Mesendoderm (in vitro differentiated cells): ENCODE data around the gene ZSWIM8.

Experiments
- DNase-seq: peaks from one replicate; pipeline ENCODE4 v3.0.0; 2013
- H2AK5ac ChIP-seq: 2 replicates; pipeline ENCODE4 v1.6.1; 2013; ENCODE audit warnings: low read length, inconsistent platforms
- H2BK120ac ChIP-seq: 2 replicates; pipeline ENCODE4 v1.6.1; 2013; ENCODE audit warnings: low read depth, mild to moderate bottlenecking, low read length, moderate library complexity, mixed read lengths
- H2BK15ac ChIP-seq: replicated peaks from 2 replicates; pipeline ENCODE4 v1.6.1; 2013; ENCODE audit warnings: low read depth, mild to moderate bottlenecking, moderate library complexity
- H2BK5ac ChIP-seq: 2 replicates; pipeline ENCODE4 v1.6.1; 2013; ENCODE audit warnings: low read length, inconsistent platforms
- H3K18ac ChIP-seq: 2 replicates; pipeline ENCODE4 v1.6.1; 2013; ENCODE audit warnings: mild to moderate bottlenecking, low read length, mixed read lengths
- H3K23ac ChIP-seq: one replicate; pipeline ENCODE4 v1.6.1; 2013; ENCODE audit warnings: low read length
- H3K27ac ChIP-seq: 2 replicates; pipeline ENCODE4 v1.5.1; 2013; ENCODE audit warnings: low read depth, mild to moderate bottlenecking, inconsistent platforms, low read length, moderate library complexity
- H3K27me3 ChIP-seq: 2 replicates; pipeline ENCODE4 v1.6.1; 2013; ENCODE audit warnings: low read length, control low read depth, mild to moderate bottlenecking, inconsistent platforms; ENCODE audit not compliant: insufficient read depth, poor library complexity
- H3K36me3 ChIP-seq: 2 replicates; pipeline ENCODE4 v1.6.1; 2013; ENCODE audit warnings: low read length, inconsistent platforms; ENCODE audit not compliant: control insufficient read depth, insufficient read depth
- H3K4ac ChIP-seq: one replicate; pipeline ENCODE4 v1.6.1; 2013; ENCODE audit warnings: low read depth, mild to moderate bottlenecking, low read length, moderate library complexity
- H3K4me1 ChIP-seq: 2 replicates; pipeline ENCODE4 v1.6.1; 2013; ENCODE audit warnings: low read depth, low read length, inconsistent platforms; ENCODE audit not compliant: control insufficient read depth
- H3K4me2 ChIP-seq: 2 replicates; pipeline ENCODE4 v1.6.1; 2013; ENCODE audit warnings: low read length
- H3K4me3 ChIP-seq: 2 replicates; pipeline ENCODE4 v1.5.1; 2013; ENCODE audit warnings: mild to moderate bottlenecking, low read length
- H3K56ac ChIP-seq: one replicate; pipeline ENCODE4 v1.6.1; 2013; ENCODE audit warnings: low read length
- H3K79me1 ChIP-seq: 2 replicates; pipeline ENCODE4 v1.6.1; 2013; ENCODE audit warnings: low read length, inconsistent platforms
- H3K79me2 ChIP-seq: 2 replicates; pipeline ENCODE4 v1.6.1; 2013; ENCODE audit warnings: mild to moderate bottlenecking, low read length; ENCODE audit not compliant: control insufficient read depth, insufficient read depth
- H3K9ac ChIP-seq: 2 replicates; pipeline ENCODE4 v1.6.1; 2013; ENCODE audit warnings: low read length, inconsistent platforms
- H4K5ac ChIP-seq: one replicate; pipeline ENCODE4 v1.6.1; 2013; ENCODE audit warnings: low read length
- H4K8ac ChIP-seq: one replicate; pipeline ENCODE4 v1.6.1; 2013; ENCODE audit warnings: low read depth, mild to moderate bottlenecking, control low read depth, low read length, moderate library complexity
- WGBS: extraction: QIAGEN DNeasy Blood & Tissue Kit; methylation state at CpG from one replicate; pipeline ENCODE4 v1.1.7; 2013; ENCODE audit warnings: low lambda C conversion rate, missing lambda C conversion rate; ENCODE audit not compliant: insufficient coverage; ENCODE audit errors: extremely low coverage; 5-methylcytosine and 5-hydroxymethylcytosine counted together

ZSWIM8 gene

GRCh38 chr10:73797324-73798025 is 12.1 kb downstream of the ZSWIM8 start:
- H3K36me3 ChIP-seq: peaks cover 19% of the 10 kb centered on the region
- no peak overlapping the region for H2BK5ac ChIP-seq
- H3K56ac ChIP-seq: no peak overlapping the region
- H3K4ac ChIP-seq: no peak overlapping the region
- no peaks in the 10 kb centered on the region for H3K79me2 ChIP-seq
- H2BK15ac ChIP-seq: no peak overlapping the region
- H4K8ac ChIP-seq: no peak overlapping the region
- H3K27ac ChIP-seq: no peak overlapping the region
- no peak overlapping the region for H3K4me2 ChIP-seq
- H3K18ac ChIP-seq: no peak overlapping the region
- H3K27me3 ChIP-seq: no peaks in the 10 kb centered on the region
- no CpG with 5 or more reads among the region's 19 CpGs for WGBS
- no peak overlapping the region for H2AK5ac ChIP-seq
- H3K4me1 ChIP-seq: no peaks in the 10 kb centered on the region
- H2BK120ac ChIP-seq: no peak overlapping the region
- no peak for DNase-seq
- H3K23ac ChIP-seq: no peak overlapping the region
- no peak overlapping the region for H4K5ac ChIP-seq
- H3K79me1 ChIP-seq: no peaks in the 10 kb centered on the region
- H3K9ac ChIP-seq: no peak overlapping the region
- H3K4me3 ChIP-seq: no peak overlapping the region

- DNase-seq: no peak
Observed at GRCh38 chr10:73798087-73798486, 12.7 kb downstream of the ZSWIM8 start.

GRCh38 chr10:73798927-73799560 is 13.6 kb downstream of the ZSWIM8 start:
- Histone ChIP-seq H3K36me3 (peaks cover 16% of the 10 kb centered on the region), H3K18ac (no peak overlapping the region)

More at GRCh38 chr10:73798087-73798486, 12.7 kb downstream of the ZSWIM8 start:
- Histone ChIP-seq H3K36me3 (peaks cover 19% of the 10 kb centered on the region), H3K27ac (no peak overlapping the region), H3K79me1 (no peaks in the 10 kb centered on the region), H3K27me3 (no peaks in the 10 kb centered on the region), H3K56ac (no peak overlapping the region), H2BK5ac (no peak overlapping the region), H3K4ac (no peak overlapping the region), H3K79me2 (no peaks in the 10 kb centered on the region), H2BK15ac (no peak overlapping the region), H4K8ac (no peak overlapping the region), H3K4me2 (no peak overlapping the region), H3K18ac (no peak overlapping the region), H3K9ac (no peak overlapping the region), H2AK5ac (no peak overlapping the region), H2BK120ac (no peak overlapping the region), H3K4me3 (no peak overlapping the region), H4K5ac (no peak overlapping the region), H3K23ac (no peak overlapping the region), H3K4me1 (no peaks in the 10 kb centered on the region)
- no CpG with 5 or more reads among the region's 6 CpGs for WGBS

GRCh38 chr10:73799899-73800559 is 14.6 kb downstream of the ZSWIM8 start:
- Histone ChIP-seq H3K4ac (no peak overlapping the region), H2BK15ac (no peak overlapping the region), H3K9ac (no peak overlapping the region), H3K18ac (no peak overlapping the region), H3K36me3 (peaks cover 16% of the 10 kb centered on the region), H3K56ac (no peak overlapping the region), H3K27me3 (no peaks in the 10 kb centered on the region), H4K5ac (no peak overlapping the region), H3K4me2 (no peak overlapping the region), H2BK120ac (no peak overlapping the region), H3K23ac (no peak overlapping the region), H3K4me3 (no peak overlapping the region), H3K79me2 (no peaks in the 10 kb centered on the region), H3K79me1 (no peaks in the 10 kb centered on the region), H2BK5ac (no peak overlapping the region), H3K27ac (no peak overlapping the region), H4K8ac (no peak overlapping the region), H3K4me1 (no peaks in the 10 kb centered on the region), H2AK5ac (no peak overlapping the region)
- WGBS: no CpG with 5 or more reads among the region's 9 CpGs
- no peak for DNase-seq

More at GRCh38 chr10:73798927-73799560, 13.6 kb downstream of the ZSWIM8 start:
- no peaks in the 10 kb centered on the region for H3K79me2 ChIP-seq
- H3K23ac ChIP-seq: no peak overlapping the region
- H4K5ac ChIP-seq: no peak overlapping the region
- H3K27me3 ChIP-seq: no peaks in the 10 kb centered on the region
- H3K56ac ChIP-seq: no peak overlapping the region
- no peak overlapping the region for H2BK5ac ChIP-seq
- WGBS: no CpG with 5 or more reads among the region's 10 CpGs
- no peak overlapping the region for H4K8ac ChIP-seq
- H3K9ac ChIP-seq: no peak overlapping the region
- H3K4me1 ChIP-seq: no peaks in the 10 kb centered on the region
- no peak overlapping the region for H3K4ac ChIP-seq
- no peak overlapping the region for H3K4me2 ChIP-seq
- no peak overlapping the region for H2AK5ac ChIP-seq
- H2BK120ac ChIP-seq: no peak overlapping the region
- H2BK15ac ChIP-seq: no peak overlapping the region
- DNase-seq: no peak
- no peak overlapping the region for H3K27ac ChIP-seq
- no peaks in the 10 kb centered on the region for H3K79me1 ChIP-seq
- no peak overlapping the region for H3K4me3 ChIP-seq

GRCh38 chr10:73800560-73801252 is 15.3 kb downstream of the ZSWIM8 start:
- H3K4me1 ChIP-seq: no peaks in the 10 kb centered on the region
- H3K79me1 ChIP-seq: no peaks in the 10 kb centered on the region
- no peaks in the 10 kb centered on the region for H3K27me3 ChIP-seq
- H2AK5ac ChIP-seq: no peak overlapping the region
- H4K5ac ChIP-seq: no peak overlapping the region
- no peak overlapping the region for H3K23ac ChIP-seq
- H2BK15ac ChIP-seq: no peak overlapping the region
- H3K79me2 ChIP-seq: no peaks in the 10 kb centered on the region
- H3K36me3 ChIP-seq: peaks cover 16% of the 10 kb centered on the region
- WGBS: no CpG with 5 or more reads among the region's 20 CpGs
- H2BK120ac ChIP-seq: no peak overlapping the region
- H3K4me3 ChIP-seq: no peak overlapping the region
- no peak for DNase-seq
- H3K4ac ChIP-seq: no peak overlapping the region
- H3K9ac ChIP-seq: no peak overlapping the region
- no peak overlapping the region for H3K18ac ChIP-seq
- H3K56ac ChIP-seq: no peak overlapping the region
- H3K4me2 ChIP-seq: no peak overlapping the region
- no peak overlapping the region for H3K27ac ChIP-seq
- no peak overlapping the region for H4K8ac ChIP-seq
- no peak overlapping the region for H2BK5ac ChIP-seq
